Endothelial cell of umbilical vein (primary cell): ENCODE data around the gene RBMS3. TPM values are rescaled to one million over a fixed set of nuclear protein-coding genes. Genes with fewer than 3 reads are reported as not detected.

ENCODE experiments used
- BruUV-seq: library from RNA; stranded (reverse); fragments of 400-500 nt; replicated peaks from 2 replicates; lab custom pipeline; 2021; lab: Mats Ljungman, UMichigan
- CTCF ChIA-PET: fragments of 300-600, 350-600 bp; sonication (Branson Sonifier 250); formaldehyde crosslinking; loops from one replicate; lab custom pipeline; 2021; ENCODE audit warnings: antibody characterized with exemption, inconsistent platforms; lab: Charles Lee
- POLR2A ChIA-PET: fragments of 300-600, 350-600 bp; sonication (Branson Sonifier 250); formaldehyde crosslinking; loops from one replicate; lab custom pipeline; 2021; ENCODE audit warnings: antibody characterized with exemption, inconsistent platforms; lab: Charles Lee
- DNase-seq: peaks from one replicate; pipeline ENCODE4 v3.0.0-alpha.2; 2011; ENCODE audit warnings: low read depth, low spot score
- FAIRE-seq: peaks from 2 replicates; lab custom pipeline; 2011; peaks lifted over from hg19 to GRCh38; lab: Jason Lieb, UNC
- H2AFZ ChIP-seq: 2 replicates; pipeline ENCODE4 v1.6.0; 2012; ENCODE audit warnings: low read depth, low read length, control low read depth, inconsistent platforms
- H3K27ac ChIP-seq: 2 replicates; pipeline ENCODE4 v1.5.1; 2011; ENCODE audit warnings: low read depth, mild to moderate bottlenecking, control low read depth, low read length, moderate library complexity; ENCODE audit not compliant: insufficient read depth
- H3K27me3 ChIP-seq, 2 experiments: 2 replicates each; pipeline versions ENCODE4 v1.6.0 to v1.6.1; 2011; ENCODE audit warnings: low read length in 2 of 2, mixed read lengths in 1 of 2; ENCODE audit not compliant: control insufficient read depth in 2 of 2, insufficient read depth in 2 of 2
- H3K36me3 ChIP-seq, 2 experiments: 2 replicates in 1 of 2; 3 replicates in 1 of 2; pipeline ENCODE4 v1.5.1; 2011; ENCODE audit warnings: low read length in 2 of 2, mild to moderate bottlenecking in 1 of 2, moderate library complexity in 1 of 2; ENCODE audit not compliant: control insufficient read depth in 2 of 2, insufficient read depth in 2 of 2; ENCODE audit errors: extremely low read depth in 1 of 2
- H3K4me1 ChIP-seq: 3 replicates; pipeline ENCODE4 v1.5.1; 2011; ENCODE audit warnings: mild to moderate bottlenecking, low read length; ENCODE audit not compliant: control insufficient read depth, insufficient read depth; ENCODE audit errors: extremely low read depth
- H3K4me2 ChIP-seq: 2 replicates; pipeline ENCODE4 v1.6.1; 2011; ENCODE audit warnings: low read length, control low read depth, mixed read lengths; ENCODE audit not compliant: insufficient read depth
- H3K4me3 ChIP-seq, 3 experiments: fragments of 200-600 bp in 1 of 3; sonication (generic), shearing (Covaris generic) in 1 of 3; replicated peaks in 1 of 3; 2 replicates each; pipeline ENCODE4 v1.5.1; 2011 to 2016; ENCODE audit warnings: control low read depth in 3 of 3, low read length in 3 of 3, mild to moderate bottlenecking in 2 of 3, inconsistent platforms in 1 of 3, low read depth in 1 of 3, moderate library complexity in 1 of 3; ENCODE audit not compliant: insufficient read depth in 1 of 3
- H3K79me2 ChIP-seq: 2 replicates; pipeline ENCODE4 v1.6.0; 2012; ENCODE audit warnings: low read length, inconsistent platforms; ENCODE audit not compliant: control insufficient read depth, insufficient read depth
- H3K9ac ChIP-seq: replicated peaks from 2 replicates; pipeline ENCODE3; 2011; ENCODE audit warnings: low read length, control low read depth; ENCODE audit not compliant: insufficient read depth; ENCODE audit errors: extremely low read depth
- H3K9me1 ChIP-seq: replicated peaks from 3 replicates; pipeline ENCODE4 v1.6.0; 2011; ENCODE audit warnings: mild to moderate bottlenecking, low read length; ENCODE audit not compliant: control insufficient read depth, insufficient read depth; ENCODE audit errors: extremely low read depth
- H3K9me3 ChIP-seq: replicated peaks from 2 replicates; pipeline ENCODE4 v1.5.1; 2012; ENCODE audit warnings: low read length, inconsistent platforms; ENCODE audit not compliant: control insufficient read depth, insufficient read depth
- H4K20me1 ChIP-seq: replicated peaks from 2 replicates; pipeline ENCODE3; 2011; ENCODE audit warnings: mild to moderate bottlenecking, low read length; ENCODE audit not compliant: control insufficient read depth, insufficient read depth; ENCODE audit errors: extremely low read depth
- EZH2 ChIP-seq: IDR thresholded peaks from 2 replicates; pipeline ENCODE4 v1.6.1; 2012; ENCODE audit warnings: borderline replicate concordance, low read depth, mild to moderate bottlenecking, moderate library complexity, low read length, inconsistent platforms; ENCODE audit not compliant: severe bottlenecking
- FOS ChIP-seq: IDR thresholded peaks from 2 replicates; pipeline ENCODE4 v1.6.1; 2011; ENCODE audit warnings: mild to moderate bottlenecking, low read length, moderate library complexity, borderline replicate concordance; ENCODE audit not compliant: insufficient read depth
- GATA2 ChIP-seq: IDR thresholded peaks from 2 replicates; pipeline ENCODE4 v1.7.0; 2011; ENCODE audit warnings: low read depth, mild to moderate bottlenecking, moderate library complexity, mixed read lengths, low read length; ENCODE audit not compliant: insufficient read length, insufficient read depth
- JUN ChIP-seq: IDR thresholded peaks from 2 replicates; pipeline ENCODE4 v1.6.1; 2011; ENCODE audit warnings: borderline replicate concordance, low read depth; ENCODE audit not compliant: insufficient read length, insufficient read depth
- MYC ChIP-seq: IDR thresholded peaks from one replicate; pipeline ENCODE4 v1.6.1; 2011; ENCODE audit warnings: mild to moderate bottlenecking, low read depth, low read length
- POLR2A ChIP-seq: IDR thresholded peaks from 2 replicates; pipeline ENCODE4 v1.6.1; 2012; ENCODE audit warnings: low read depth, mild to moderate bottlenecking, control low read depth, low read length
- POLR2AphosphoS5 ChIP-seq: IDR thresholded peaks from 2 replicates; pipeline ENCODE4 v1.6.1; 2012; ENCODE audit warnings: low read depth, mild to moderate bottlenecking, control low read depth, low read length, moderate library complexity; ENCODE audit not compliant: insufficient read depth
- dilution Hi-C: fragments of 300-500 bp; cut with MboI; formaldehyde crosslinking; loops from one replicate; pipeline ENCODE4 v1.15.0; 2019; ENCODE audit warnings: low sequenced_read_pairs; ENCODE audit not compliant: extremely low pct_ligation_motif_present
- intact Hi-C: fragments of 100-400 bp; cut with micrococcal nuclease; formaldehyde crosslinking; loops from one replicate; pipeline ENCODE4 v1.10.0; 2022
- polyA plus RNA-seq, 4 experiments: library from polyadenylated mRNA; depleted of rRNA in 3 of 4; stranded (reverse) in 3 of 4; unstranded in 1 of 4; fragments of >200 nt; gene quantifications; 2 replicates each; pipeline versions ENCODE4 v1.2.1 to v1.2.3, GENCODE V29; 2011 to 2012; ENCODE audit warnings: missing spikeins in 1 of 4
- total RNA-seq: library from RNA; stranded (reverse); gene quantifications from 2 replicates; pipeline ENCODE4 v1.2.3, GENCODE V29; 2021
- TF ChIP-seq, protein P1 (sequence below), 2 donors: IDR thresholded peaks; 1 replicate in 1 of 2; 2 replicates in 1 of 2; pipeline ENCODE4 v1.5.1; 2011; ENCODE audit warnings: low read length in 2 of 2, mild to moderate bottlenecking in 2 of 2, moderate library complexity in 2 of 2, control low read depth in 1 of 2, inconsistent platforms in 1 of 2, low read depth in 1 of 2; ENCODE audit not compliant: insufficient read depth in 1 of 2; ENCODE audit errors: extremely low read depth in 1 of 2
- TF ChIP-seq, protein P2 (sequence below): IDR thresholded peaks from 2 replicates; pipeline ENCODE4 v1.6.1; 2011; ENCODE audit not compliant: insufficient read depth, insufficient read length

Gene RBMS3
- total and polyA plus RNA-seq, 2 donors (not counting 3 experiments of a cell fraction or from before 2014, with no cell fraction given): 13.6 to 42.3 TPM

- H3K4me2 ChIP-seq: no peak overlapping the region
- DNase-seq (no peak), FAIRE-seq (no peak)
- no peaks in the 10 kb centered on the region for H3K9me3 ChIP-seq
- dilution Hi-C loops: no loop called here
- H3K27me3 ChIP-seq: no peaks in the 10 kb centered on the region
- TF ChIP-seq POLR2AphosphoS5: no peak
- TF ChIP-seq, protein P1, sequence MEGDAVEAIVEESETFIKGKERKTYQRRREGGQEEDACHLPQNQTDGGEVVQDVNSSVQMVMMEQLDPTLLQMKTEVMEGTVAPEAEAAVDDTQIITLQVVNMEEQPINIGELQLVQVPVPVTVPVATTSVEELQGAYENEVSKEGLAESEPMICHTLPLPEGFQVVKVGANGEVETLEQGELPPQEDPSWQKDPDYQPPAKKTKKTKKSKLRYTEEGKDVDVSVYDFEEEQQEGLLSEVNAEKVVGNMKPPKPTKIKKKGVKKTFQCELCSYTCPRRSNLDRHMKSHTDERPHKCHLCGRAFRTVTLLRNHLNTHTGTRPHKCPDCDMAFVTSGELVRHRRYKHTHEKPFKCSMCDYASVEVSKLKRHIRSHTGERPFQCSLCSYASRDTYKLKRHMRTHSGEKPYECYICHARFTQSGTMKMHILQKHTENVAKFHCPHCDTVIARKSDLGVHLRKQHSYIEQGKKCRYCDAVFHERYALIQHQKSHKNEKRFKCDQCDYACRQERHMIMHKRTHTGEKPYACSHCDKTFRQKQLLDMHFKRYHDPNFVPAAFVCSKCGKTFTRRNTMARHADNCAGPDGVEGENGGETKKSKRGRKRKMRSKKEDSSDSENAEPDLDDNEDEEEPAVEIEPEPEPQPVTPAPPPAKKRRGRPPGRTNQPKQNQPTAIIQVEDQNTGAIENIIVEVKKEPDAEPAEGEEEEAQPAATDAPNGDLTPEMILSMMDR (IDR thresholded peaks at IDR 0.05; ENCODE audit: extremely low read depth in 1 of 2, insufficient read depth in 1 of 2, low read depth in 1 of 2, low read length in 2 of 2): no peak
- TF ChIP-seq MYC: no peak
- TF ChIP-seq, protein P2, sequence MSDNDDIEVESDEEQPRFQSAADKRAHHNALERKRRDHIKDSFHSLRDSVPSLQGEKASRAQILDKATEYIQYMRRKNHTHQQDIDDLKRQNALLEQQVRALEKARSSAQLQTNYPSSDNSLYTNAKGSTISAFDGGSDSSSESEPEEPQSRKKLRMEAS: no peak
- TF ChIP-seq GATA2: no peak
- no peak for TF ChIP-seq EZH2
- no peak for TF ChIP-seq FOS
- no peak for TF ChIP-seq JUN
- no peak for TF ChIP-seq POLR2A
- H3K9me1 ChIP-seq: no peaks in the 10 kb centered on the region
- ChIA-PET CTCF (no interaction called here), POLR2A (no interaction called here)
- H3K79me2 ChIP-seq: no peaks in the 10 kb centered on the region
- H3K27ac ChIP-seq: no peak overlapping the region
- intact Hi-C loops: no loop called here
- H3K9ac ChIP-seq: no peak overlapping the region
- H3K4me3 ChIP-seq: no peak overlapping the region
- BruUV-seq: no TSS peak
- H3K36me3 ChIP-seq: no peaks in the 10 kb centered on the region
- H4K20me1 ChIP-seq: no peaks in the 10 kb centered on the region
- no peak overlapping the region for H2AFZ ChIP-seq
- H3K4me1 ChIP-seq: no peaks in the 10 kb centered on the region
These were observed 548.5 kb downstream of the RBMS3 start for GRCh38 chr3:29829340-29829739.
